Tibial artery (tissue), 4 donors: Measurements from ENCODE around the gene CLTCL1.

Source experiments
- DNase-seq, 2 donors: peaks; one replicate each; pipeline ENCODE4 v3.0.0-alpha.2; 2019
- H3K27ac ChIP-seq, 2 donors: fragments of 200-600 bp; sonication (generic) in 1 of 2; 1 replicate in 1 of 2; 2 replicates in 1 of 2; pipeline ENCODE4 v1.5.1; 2018 to 2019; ENCODE audit warnings: mild to moderate bottlenecking in 1 of 2
- H3K27me3 ChIP-seq, 2 donors: fragments of 200-600 bp; sonication (generic) in 1 of 2; one replicate each; pipeline versions ENCODE4 v1.5.1 to v1.6.0; 2016 to 2019
- H3K36me3 ChIP-seq, 3 donors: fragments of 200-600 bp; sonication (generic) in 2 of 3; one replicate each; pipeline ENCODE4 v1.5.1; 2016 to 2019; ENCODE audit warnings: mild to moderate bottlenecking in 2 of 3
- H3K4me1 ChIP-seq, 4 donors: fragments of 200-600 bp; sonication (generic) in 2 of 4; 1 replicate in 3 of 4; 2 replicates in 1 of 4; pipeline ENCODE4 v1.5.1; 2016 to 2019
- H3K4me3 ChIP-seq, 2 donors: fragments of 200-600 bp; sonication (generic) in 1 of 2; 1 replicate in 1 of 2; 2 replicates in 1 of 2; pipeline ENCODE4 v1.5.1; 2018 to 2019; ENCODE audit warnings: mild to moderate bottlenecking in 2 of 2
- H3K9me3 ChIP-seq, 3 donors: fragments of 200-600 bp; sonication (generic) in 1 of 3; one replicate each; pipeline ENCODE4 v1.5.1; 2016 to 2019
- intact Hi-C: fragments of 100-400 bp; cut with DNase I; formaldehyde crosslinking; loops from one replicate; pipeline ENCODE4 v1.15.0; 2023; ENCODE audit warnings: low total_unique reads
- TF ChIP-seq, protein P1 (sequence below), 2 experiments: fragments of 200-600 bp in 1 of 2; fragments of 450-650 bp in 1 of 2; IDR thresholded peaks; one replicate each; pipeline ENCODE4 v1.5.1; 2017 to 2019; ENCODE audit warnings: antibody characterized with exemption in 2 of 2, mild to moderate bottlenecking in 1 of 2, moderate library complexity in 1 of 2

CLTCL1 gene

DNA sequence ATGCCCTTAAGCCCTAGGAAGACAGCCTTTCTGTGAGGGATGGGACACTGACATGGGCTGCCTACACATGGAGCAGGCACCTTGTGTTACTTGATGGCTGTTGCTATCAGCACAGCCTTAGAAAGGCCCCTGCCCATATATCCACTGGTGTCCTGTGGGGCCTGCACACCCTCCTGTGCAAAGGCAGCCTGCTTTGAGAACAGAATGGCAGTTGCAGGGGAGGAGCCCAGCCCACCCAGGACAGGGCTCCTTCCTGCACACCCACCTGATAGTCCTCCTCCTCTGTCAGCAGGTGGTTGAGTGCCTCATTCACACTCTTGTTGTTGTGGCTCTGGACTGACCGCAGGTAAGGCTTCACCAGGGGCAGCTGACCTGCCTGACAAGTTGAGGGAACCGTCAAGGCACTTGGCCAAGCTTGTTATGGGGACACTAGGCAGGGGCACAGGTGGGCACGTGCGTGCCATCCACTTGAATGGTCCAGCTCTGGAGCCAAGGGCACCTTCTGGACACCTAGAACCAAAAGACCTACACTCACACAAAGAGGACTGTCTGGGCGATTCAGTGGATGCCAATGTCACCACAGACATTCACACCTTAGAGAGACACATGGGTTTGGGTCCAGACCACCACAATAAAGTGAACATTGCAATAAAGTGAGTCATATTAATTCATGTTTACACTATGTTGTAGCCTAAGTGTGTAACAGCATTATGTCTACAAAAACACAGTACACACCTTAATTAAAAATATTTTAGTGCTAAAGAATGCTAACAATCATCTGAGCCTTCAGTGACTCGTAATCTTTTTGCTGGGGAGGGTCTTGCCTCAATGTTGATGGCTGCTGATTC lies 103.6 kb downstream of the CLTCL1 start:
- intact Hi-C loops = no loop called here
- Histone ChIP-seq H3K27ac (no peak overlapping the region), H3K9me3 (no peaks in the 10 kb centered on the region), H3K36me3 (peaks cover 0 to 31% (median 9%) of the 10 kb centered on the region in 3 donors), H3K27me3 (no peaks in the 10 kb centered on the region), H3K4me3 (no peak overlapping the region), H3K4me1 (no peaks in the 10 kb centered on the region)
- DNase-seq = peak in 1 of 2 donors; percentile 29
- TF ChIP-seq, protein P1, sequence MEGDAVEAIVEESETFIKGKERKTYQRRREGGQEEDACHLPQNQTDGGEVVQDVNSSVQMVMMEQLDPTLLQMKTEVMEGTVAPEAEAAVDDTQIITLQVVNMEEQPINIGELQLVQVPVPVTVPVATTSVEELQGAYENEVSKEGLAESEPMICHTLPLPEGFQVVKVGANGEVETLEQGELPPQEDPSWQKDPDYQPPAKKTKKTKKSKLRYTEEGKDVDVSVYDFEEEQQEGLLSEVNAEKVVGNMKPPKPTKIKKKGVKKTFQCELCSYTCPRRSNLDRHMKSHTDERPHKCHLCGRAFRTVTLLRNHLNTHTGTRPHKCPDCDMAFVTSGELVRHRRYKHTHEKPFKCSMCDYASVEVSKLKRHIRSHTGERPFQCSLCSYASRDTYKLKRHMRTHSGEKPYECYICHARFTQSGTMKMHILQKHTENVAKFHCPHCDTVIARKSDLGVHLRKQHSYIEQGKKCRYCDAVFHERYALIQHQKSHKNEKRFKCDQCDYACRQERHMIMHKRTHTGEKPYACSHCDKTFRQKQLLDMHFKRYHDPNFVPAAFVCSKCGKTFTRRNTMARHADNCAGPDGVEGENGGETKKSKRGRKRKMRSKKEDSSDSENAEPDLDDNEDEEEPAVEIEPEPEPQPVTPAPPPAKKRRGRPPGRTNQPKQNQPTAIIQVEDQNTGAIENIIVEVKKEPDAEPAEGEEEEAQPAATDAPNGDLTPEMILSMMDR (IDR thresholded peaks at IDR 0.05) = no peak

DNA sequence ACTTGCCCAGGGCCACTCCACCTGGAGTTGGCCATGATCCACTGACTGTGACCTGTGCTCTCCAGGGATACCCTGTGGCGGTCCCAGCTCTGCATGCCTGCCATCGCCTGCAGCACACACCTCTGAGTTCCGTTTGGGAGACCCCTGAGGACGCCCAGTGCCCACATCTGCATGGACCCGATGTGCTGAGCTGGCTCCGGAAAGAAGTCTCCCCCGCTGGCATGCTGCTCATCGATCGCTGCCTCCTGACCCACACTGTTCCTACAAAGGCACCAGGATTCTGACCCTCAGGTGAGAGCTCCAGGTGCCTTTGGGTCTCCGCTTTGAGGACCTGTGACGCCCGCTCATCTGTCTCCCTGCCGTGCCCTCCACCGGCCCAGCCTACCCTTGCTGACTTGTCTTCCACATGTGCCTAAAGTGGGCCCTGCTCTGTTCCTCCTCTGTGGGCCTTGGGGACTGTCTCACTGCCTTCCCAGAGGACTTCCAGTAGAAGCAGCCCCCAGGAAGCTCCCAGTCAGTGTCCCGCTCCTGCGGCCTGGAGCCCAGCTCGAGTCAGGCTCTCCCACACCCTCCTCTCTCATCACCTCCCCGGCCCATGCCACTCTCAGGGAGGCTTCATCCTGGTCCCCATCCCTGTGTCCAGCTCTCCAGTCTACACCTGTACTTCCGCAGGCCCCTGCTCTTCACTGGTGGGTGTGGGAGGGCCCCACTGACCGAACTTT lies 107.1 kb downstream of the CLTCL1 start:
- H3K4me1 ChIP-seq = peaks cover 0 to 5% (median 0%) of the 10 kb centered on the region in 4 donors
- H3K36me3 ChIP-seq = peaks cover 0 to 15% (median 9%) of the 10 kb centered on the region in 3 donors
- no peak for DNase-seq
- intact Hi-C loops = loop anchor here (5.0 kb wide), 1 partner anchor 108 kb away; the partner anchor contains the start of gene CLTCL1
- TF ChIP-seq, protein P1 (IDR thresholded peaks at IDR 0.05) = no peak
- H3K4me3 ChIP-seq = no peak overlapping the region
- no peak overlapping the region for H3K27ac ChIP-seq
- H3K9me3 ChIP-seq = no peaks in the 10 kb centered on the region
- H3K27me3 ChIP-seq = no peaks in the 10 kb centered on the region

DNA sequence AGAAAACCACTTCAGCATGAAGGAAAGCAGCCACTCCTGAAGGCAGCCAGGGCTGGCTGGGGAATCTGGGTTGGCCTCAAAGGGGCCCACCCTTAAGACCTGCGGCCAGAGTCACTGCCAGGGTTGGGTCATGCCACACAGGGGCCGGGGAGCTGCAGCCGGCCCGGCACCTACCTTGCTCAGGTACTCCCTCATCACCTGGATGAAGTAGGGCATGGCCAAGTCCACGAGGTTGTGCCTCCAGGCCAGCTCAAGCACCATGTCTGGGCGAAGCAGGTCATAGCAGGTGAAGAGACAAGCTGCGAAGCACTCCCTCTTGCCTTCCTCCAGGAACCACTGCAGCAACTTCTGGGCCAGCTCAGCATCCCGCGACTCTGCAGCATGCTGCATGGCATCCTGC lies 108.3 kb downstream of the CLTCL1 start:
- TF ChIP-seq, protein P1 (IDR thresholded peaks at IDR 0.05) = no peak
- intact Hi-C loops = loop anchor here (5.0 kb wide), 1 partner anchor 109 kb away; the partner anchor contains the start of gene CLTCL1

DNA sequence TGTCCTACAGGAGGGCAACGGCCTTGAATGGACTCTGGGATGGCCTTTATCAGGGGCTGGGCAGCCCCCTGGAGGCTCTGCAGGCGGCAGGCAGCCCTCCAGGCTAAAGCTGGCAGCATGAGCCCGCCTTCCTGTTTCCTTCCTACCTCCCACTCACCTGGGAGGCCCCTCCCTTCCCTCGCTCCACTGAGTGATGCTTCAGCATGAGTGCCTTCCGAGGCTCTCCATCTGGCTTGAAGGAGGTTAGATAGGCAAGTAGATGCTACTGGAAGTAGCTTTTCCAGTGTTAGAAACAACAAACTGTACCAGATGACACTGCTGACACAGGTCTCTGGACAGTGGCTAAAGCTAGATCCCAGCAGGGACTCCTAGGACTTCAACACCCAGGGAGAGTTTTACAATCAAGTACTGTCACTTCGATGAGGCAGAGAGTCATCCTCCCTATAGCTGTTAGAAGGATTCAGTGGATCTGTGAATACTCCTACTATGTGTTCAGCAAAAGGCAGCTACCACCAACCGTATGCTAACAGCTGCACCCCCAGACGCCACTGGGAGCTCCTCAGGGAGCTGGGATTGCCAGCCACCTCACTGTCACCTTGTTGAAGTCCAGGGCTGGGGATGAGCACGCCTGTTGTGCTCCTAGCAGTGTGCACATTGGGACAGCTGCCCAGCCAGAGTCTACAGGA lies 108.9 kb downstream of the CLTCL1 start:
- H3K4me3 ChIP-seq = no peak overlapping the region
- no peak for DNase-seq
- no peak overlapping the region for H3K27ac ChIP-seq
- H3K27me3 ChIP-seq = no peaks in the 10 kb centered on the region
- H3K4me1 ChIP-seq = peaks cover 0 to 15% (median 5%) of the 10 kb centered on the region in 4 donors
- intact Hi-C loops = loop anchor here (5.0 kb wide), 1 partner anchor 110 kb away; the partner anchor contains the start of gene CLTCL1
- TF ChIP-seq, protein P1 (IDR thresholded peaks at IDR 0.05) = no peak
- H3K9me3 ChIP-seq = no peaks in the 10 kb centered on the region
- H3K36me3 ChIP-seq = peaks cover 0 to 10% (median 3%) of the 10 kb centered on the region in 3 donors

More for the DNA sequence above, 108.3 kb downstream of the CLTCL1 start:
- Histone ChIP-seq H3K4me3 (no peak overlapping the region), H3K4me1 (peaks cover 0 to 11% (median 2%) of the 10 kb centered on the region in 4 donors), H3K36me3 (peaks cover 0 to 15% (median 9%) of the 10 kb centered on the region in 3 donors), H3K27ac (no peak overlapping the region), H3K27me3 (no peaks in the 10 kb centered on the region), H3K9me3 (no peaks in the 10 kb centered on the region)
- DNase-seq = no peak

DNA sequence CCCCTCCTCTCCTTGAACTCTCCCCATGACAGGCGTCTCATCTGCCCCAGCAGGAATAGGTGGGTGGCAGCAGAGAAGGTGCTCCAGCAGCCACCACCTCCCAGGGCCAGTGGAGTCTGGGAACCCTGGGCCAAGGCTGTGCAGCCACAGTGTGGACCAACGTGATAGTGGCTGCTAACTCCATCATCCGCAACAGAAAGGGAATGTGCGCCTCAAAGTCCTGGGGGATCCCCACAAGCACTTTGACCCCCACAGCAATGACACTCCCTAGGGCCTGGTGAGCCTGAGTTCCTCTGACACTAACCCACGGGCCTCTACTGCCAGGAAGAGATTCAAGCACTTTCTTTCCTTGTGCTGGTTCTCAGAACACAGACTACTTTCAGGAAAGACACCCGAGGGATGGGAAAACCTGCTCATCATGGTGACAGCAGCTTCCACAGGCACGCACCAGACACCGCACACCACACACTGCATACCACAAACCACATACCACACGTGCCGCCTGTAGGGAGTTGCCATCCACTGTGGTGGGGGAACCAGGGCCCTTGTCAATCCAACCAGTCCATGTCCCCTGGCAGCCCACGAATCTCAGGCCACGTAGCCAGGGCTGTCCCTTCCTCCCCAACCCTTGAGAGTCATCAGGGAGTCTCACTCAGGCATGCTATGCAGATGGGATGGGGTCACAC lies 109.6 kb downstream of the CLTCL1 start:
- H3K4me3 ChIP-seq = no peak overlapping the region
- H3K36me3 ChIP-seq = peaks cover 0 to 6% (median 0%) of the 10 kb centered on the region in 3 donors
- H3K4me1 ChIP-seq = peaks cover 0 to 22% (median 12%) of the 10 kb centered on the region in 4 donors
- TF ChIP-seq, protein P1 (IDR thresholded peaks at IDR 0.05) = no peak
- intact Hi-C loops = loop anchor here (5.0 kb wide), 1 partner anchor 110 kb away; the partner anchor contains the start of gene CLTCL1
- no peak overlapping the region for H3K27ac ChIP-seq
- no peaks in the 10 kb centered on the region for H3K27me3 ChIP-seq
- no peak for DNase-seq
- H3K9me3 ChIP-seq = no peaks in the 10 kb centered on the region
